ENCODE results near the gene TSPAN4.

DNA sequence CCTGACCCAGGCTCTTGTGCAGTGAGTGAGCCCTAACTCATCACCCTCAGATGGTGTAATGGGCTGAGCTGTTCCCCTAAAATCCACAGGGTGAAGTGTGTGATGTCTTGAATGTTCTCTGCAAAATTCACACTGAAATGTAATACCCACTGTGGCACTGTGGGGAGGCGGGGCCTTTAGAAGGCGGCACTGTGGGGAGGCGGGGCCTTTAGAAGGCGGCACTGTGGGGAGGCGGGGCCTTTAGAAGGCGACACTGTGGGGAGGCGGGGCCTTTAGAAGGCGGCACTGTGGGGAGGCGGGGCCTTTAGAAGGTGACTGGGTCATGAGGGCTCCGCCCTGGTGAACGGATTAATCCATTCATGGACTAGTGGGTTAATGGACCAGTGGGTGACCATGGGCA, 34.9 kb downstream of the TSPAN4 start:
- TF ChIP-seq, protein P1, sequence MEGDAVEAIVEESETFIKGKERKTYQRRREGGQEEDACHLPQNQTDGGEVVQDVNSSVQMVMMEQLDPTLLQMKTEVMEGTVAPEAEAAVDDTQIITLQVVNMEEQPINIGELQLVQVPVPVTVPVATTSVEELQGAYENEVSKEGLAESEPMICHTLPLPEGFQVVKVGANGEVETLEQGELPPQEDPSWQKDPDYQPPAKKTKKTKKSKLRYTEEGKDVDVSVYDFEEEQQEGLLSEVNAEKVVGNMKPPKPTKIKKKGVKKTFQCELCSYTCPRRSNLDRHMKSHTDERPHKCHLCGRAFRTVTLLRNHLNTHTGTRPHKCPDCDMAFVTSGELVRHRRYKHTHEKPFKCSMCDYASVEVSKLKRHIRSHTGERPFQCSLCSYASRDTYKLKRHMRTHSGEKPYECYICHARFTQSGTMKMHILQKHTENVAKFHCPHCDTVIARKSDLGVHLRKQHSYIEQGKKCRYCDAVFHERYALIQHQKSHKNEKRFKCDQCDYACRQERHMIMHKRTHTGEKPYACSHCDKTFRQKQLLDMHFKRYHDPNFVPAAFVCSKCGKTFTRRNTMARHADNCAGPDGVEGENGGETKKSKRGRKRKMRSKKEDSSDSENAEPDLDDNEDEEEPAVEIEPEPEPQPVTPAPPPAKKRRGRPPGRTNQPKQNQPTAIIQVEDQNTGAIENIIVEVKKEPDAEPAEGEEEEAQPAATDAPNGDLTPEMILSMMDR (IDR thresholded peaks at IDR 0.05), result no peak
- TF ChIP-seq EP300 (IDR thresholded peaks at IDR 0.05), result no peak
- no peak for TF ChIP-seq POLR2A (IDR thresholded peaks at IDR 0.05; ENCODE audit: low read depth)

All from esophagus muscularis mucosa (tissue), 4 donors.